Mesodermal cell (in vitro differentiated cells): ENCODE data around the gene PCMTD2.

ENCODE experiments used
- H3K27ac ChIP-seq: 2 replicates; pipeline ENCODE4 v1.7.0; 2013; ENCODE audit warnings: mild to moderate bottlenecking, low read depth, low read length, moderate library complexity; ENCODE audit not compliant: severe bottlenecking
- H3K36me3 ChIP-seq: 2 replicates; pipeline ENCODE4 v1.7.1; 2013; ENCODE audit warnings: mild to moderate bottlenecking, low read length, moderate library complexity; ENCODE audit not compliant: control insufficient read depth, insufficient read depth
- H3K4me1 ChIP-seq: one replicate; pipeline ENCODE4 v1.7.1; 2013; ENCODE audit warnings: mild to moderate bottlenecking, low read length; ENCODE audit not compliant: insufficient read depth, control insufficient read depth, poor library complexity, severe bottlenecking
- H3K4me3 ChIP-seq: 2 replicates; pipeline ENCODE4 v1.7.0; 2013; ENCODE audit warnings: low read length, control low read depth, mild to moderate bottlenecking; ENCODE audit not compliant: insufficient read depth, poor library complexity, severe bottlenecking; ENCODE audit errors: extremely low read depth
- H3K9me3 ChIP-seq: 2 replicates; pipeline ENCODE4 v1.7.1; 2013; ENCODE audit warnings: mild to moderate bottlenecking, low read length, moderate library complexity; ENCODE audit not compliant: control insufficient read depth
- WGBS, 2 experiments: methylation state at CpG; one replicate each; pipeline ENCODE4 v1.1.5; 2013; ENCODE audit warnings: missing lambda C conversion rate in 2 of 2; ENCODE audit not compliant: insufficient coverage in 2 of 2; 5-methylcytosine and 5-hydroxymethylcytosine counted together

The PCMTD2 gene

DNA sequence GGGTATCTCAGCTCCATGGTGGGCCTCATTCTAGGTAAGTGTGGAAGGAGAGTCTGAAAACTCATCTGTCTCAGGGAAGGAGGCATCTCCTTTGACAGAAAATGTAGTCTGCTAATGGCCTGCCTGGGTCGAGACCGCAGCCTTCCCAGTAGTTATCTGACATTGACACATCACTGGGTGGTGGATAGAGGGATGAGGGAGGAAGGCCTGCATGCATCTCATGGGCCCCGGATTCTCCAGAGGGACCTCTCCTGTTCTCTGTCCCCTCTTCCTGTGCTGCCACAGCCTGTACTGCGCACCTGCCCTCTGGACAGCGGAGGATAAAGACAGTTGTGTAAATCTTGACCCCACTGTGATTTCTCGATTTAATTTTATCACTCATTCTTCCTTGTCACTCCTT, 4.7 kb downstream of the PCMTD2 start:
- peaks cover 29% of the 10 kb centered on the region for H3K36me3 ChIP-seq
- H3K4me1 ChIP-seq: peaks cover 4% of the 10 kb centered on the region
- no peak overlapping the region for H3K4me3 ChIP-seq
- H3K9me3 ChIP-seq: no peaks in the 10 kb centered on the region
- peak overlapping the region; percentile 23 for H3K27ac ChIP-seq
- 96 to 98% methylated on average over 4 of the region's 6 CpGs for WGBS, 2 experiments

DNA sequence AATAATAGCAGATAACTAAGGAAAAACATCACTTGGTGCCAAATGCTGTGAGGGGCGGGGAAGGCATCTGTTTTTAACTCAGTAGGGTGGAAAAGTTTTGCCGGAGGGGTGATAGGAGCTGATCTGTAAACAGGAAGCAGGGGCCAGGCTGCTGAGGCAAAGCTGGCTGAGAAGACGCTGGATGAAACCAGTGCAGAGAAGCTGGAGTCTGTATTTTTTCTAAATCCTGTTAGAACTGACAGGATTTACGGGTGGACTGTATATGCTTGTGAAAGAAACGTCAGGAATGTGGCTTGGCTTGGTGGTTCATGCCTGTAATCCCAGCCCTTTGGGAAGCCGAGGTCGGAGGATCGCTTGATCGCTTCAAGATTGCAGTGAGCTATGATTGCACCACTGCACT, 5.6 kb downstream of the PCMTD2 start:
- 69 to 74% methylated on average over 9 of the region's 9 CpGs for whole genome bisulfite sequencing, 2 experiments
- Histone ChIP-seq H3K4me3 (no peak overlapping the region), H3K4me1 (peaks cover 4% of the 10 kb centered on the region), H3K9me3 (no peaks in the 10 kb centered on the region), H3K36me3 (peaks cover 34% of the 10 kb centered on the region), H3K27ac (peak overlapping the region; percentile 81)

DNA sequence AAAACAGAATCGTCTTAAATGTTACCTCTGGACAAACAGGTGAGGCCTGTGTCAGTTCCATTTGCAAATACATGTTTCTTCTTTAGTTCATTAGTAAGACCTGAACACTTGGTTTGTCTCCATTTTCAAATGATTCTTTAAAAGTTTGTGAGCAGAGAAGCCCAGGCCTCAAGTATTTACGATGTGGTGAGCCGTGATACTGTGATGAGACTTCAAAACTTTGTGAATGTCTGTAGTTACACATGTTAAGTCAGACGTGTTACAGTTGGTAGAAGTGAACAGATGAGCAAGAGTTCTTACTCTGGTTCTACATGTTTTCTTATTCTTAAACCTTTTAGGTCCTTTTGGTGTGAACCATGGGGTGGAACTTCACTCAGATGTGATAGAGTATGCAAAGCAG, 8.5 kb downstream of the PCMTD2 start:
- Histone ChIP-seq H3K4me3 (no peak overlapping the region), H3K9me3 (no peaks in the 10 kb centered on the region), H3K36me3 (peaks cover 55% of the 10 kb centered on the region), H3K27ac (no peak overlapping the region), H3K4me1 (peaks cover 4% of the 10 kb centered on the region)
- 100% methylated on average over 1 to 2 of the region's 4 CpGs for WGBS, 2 experiments

DNA sequence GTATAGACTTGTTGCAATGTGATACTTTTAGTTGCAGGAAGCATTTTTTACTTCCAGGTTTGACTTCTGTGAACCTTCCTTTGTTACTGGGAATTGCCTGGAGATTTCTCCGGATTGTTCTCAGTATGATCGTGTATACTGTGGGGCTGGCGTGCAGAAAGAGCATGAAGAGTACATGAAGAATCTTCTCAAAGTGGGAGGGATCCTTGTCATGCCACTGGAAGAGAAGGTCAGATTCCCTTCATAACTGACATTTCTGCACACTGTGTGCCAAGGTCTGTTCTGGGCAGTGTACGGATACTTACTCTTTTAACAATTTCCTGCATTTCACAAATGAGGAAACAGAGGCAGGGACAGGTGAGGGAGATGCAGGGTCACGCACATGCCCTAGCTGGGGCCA, 9.7 kb downstream of the PCMTD2 start:
- 90 to 91% methylated on average over 2 to 4 of the region's 5 CpGs for WGBS, 2 experiments
- H3K9me3 ChIP-seq: no peaks in the 10 kb centered on the region
- no peak overlapping the region for H3K4me3 ChIP-seq
- no peak overlapping the region for H3K27ac ChIP-seq
- peaks cover 56% of the 10 kb centered on the region for H3K36me3 ChIP-seq
- H3K4me1 ChIP-seq: peaks cover 4% of the 10 kb centered on the region

DNA sequence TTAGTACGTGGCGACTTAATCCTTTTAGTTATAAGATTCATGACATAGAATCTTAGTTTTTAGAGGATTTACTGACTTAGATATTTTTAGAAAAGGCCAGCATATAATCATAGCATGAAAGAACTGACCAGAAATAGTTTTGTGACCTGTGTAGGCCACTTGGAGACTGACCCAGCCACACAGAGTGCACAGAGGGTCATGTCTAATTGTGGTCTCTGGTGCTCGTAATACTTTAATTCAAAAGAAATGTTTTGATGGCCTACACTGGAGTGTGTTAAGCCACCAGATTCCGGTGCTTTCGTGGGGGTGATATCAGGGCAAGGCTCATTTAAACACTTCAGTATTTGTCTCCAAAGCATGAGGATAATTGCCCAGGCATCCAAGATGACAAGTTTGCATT, 11.4 kb downstream of the PCMTD2 start:
- no peak overlapping the region for H3K27ac ChIP-seq
- 84 to 90% methylated on average over 2 to 3 of the region's 5 CpGs for WGBS, 2 experiments

DNA sequence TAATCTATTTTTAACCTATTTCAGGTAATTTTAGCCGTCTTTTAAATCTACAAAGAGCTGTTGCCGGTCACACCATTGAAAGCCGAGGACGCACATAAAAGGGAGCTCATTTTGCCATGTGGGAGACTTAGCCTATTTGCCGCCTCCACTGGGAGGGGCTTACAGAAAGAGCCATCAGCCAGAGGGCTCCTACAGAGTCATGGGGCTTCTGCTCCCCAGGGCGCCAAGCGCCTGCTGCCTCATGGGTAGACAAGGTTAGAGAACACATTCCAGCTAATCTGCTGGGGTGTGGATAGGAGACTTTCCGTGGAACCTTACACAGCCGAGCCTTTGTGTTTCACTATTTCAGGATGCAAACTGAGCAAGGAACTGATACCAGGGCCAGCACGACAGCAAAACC, 12.6 kb downstream of the PCMTD2 start:
- WGBS, 2 experiments: 75 to 85% methylated on average over 8 of the region's 10 CpGs
- peaks cover 45% of the 10 kb centered on the region for H3K36me3 ChIP-seq

More for the DNA sequence above, 11.4 kb downstream of the PCMTD2 start:
- Histone ChIP-seq H3K36me3 (peaks cover 51% of the 10 kb centered on the region), H3K9me3 (no peaks in the 10 kb centered on the region), H3K4me1 (no peaks in the 10 kb centered on the region), H3K4me3 (no peak overlapping the region)

DNA sequence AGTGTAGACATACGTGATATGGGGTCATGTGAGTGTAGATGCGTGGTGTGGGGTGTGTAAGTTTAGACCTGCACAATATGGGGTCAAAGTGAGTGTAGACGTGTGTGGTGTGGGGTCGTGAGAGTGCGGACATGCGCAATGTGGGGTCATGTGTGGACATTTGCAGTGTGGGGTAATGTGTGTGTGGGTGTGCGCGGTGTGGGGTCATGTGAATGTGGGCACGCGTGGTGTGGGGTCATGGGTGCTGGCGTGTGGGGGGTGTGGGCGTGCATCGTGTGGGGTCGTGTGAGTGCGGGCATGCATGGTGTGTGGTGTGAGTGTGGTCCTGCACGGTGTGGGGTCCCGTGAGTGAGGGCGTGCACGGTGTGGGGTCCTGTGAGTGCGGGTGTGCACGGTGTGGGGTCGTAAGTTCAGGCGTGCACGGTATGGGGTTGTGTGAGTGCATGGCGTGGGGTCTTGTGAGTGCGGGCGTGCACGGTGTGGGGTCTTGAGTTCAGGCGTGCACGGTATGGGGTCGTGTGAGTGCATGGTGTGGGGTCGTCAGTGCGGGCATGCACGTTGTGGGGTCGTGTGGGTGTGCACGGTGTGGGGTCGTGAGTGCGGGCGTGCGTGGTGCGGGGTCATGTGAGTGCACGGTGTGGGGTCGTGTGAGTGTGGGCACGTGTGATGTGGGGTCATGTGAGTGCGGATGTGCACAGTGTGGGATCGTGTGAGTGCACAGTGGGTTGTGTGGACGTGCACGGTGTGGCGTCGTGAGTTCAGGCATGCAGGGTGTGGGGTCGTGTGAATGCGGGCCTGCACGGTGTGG, 14.3 kb downstream of the PCMTD2 start:
- no peaks in the 10 kb centered on the region for H3K4me1 ChIP-seq
- 96 to 99% methylated on average over 34 to 53 of the region's 53 CpGs for WGBS, 2 experiments
- peaks cover 48% of the 10 kb centered on the region for H3K36me3 ChIP-seq
- H3K27ac ChIP-seq: no peak overlapping the region
- H3K4me3 ChIP-seq: no peak overlapping the region
- no peaks in the 10 kb centered on the region for H3K9me3 ChIP-seq

More for the DNA sequence above, 12.6 kb downstream of the PCMTD2 start:
- no peak overlapping the region for H3K4me3 ChIP-seq
- no peak overlapping the region for H3K27ac ChIP-seq
- H3K9me3 ChIP-seq: no peaks in the 10 kb centered on the region
- H3K4me1 ChIP-seq: no peaks in the 10 kb centered on the region

DNA sequence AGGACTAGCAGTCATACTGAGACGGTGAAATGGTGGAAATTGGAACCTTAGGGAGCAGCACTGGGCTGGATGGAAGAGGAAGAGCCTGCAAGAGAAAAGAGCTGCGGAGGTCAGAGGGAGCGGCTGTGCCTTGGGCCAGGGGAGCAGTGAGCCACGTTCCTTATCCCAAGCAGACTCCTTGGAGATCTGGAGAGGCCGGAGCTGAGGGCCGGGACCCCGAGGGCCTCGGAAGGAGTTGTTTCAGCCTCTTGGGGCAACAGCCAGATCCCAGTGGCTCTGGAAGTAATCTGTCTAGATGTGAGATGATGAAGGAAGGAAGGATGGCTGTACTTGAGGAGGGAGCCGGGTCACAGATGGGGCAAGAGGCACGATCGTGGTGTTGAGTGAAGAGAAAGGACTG, 16.1 kb downstream of the PCMTD2 start:
- 88 to 93% methylated on average over 9 to 10 of the region's 11 CpGs for WGBS, 2 experiments
- Histone ChIP-seq H3K4me3 (no peak overlapping the region), H3K4me1 (no peaks in the 10 kb centered on the region), H3K36me3 (peaks cover 39% of the 10 kb centered on the region), H3K9me3 (no peaks in the 10 kb centered on the region), H3K27ac (no peak overlapping the region)

DNA sequence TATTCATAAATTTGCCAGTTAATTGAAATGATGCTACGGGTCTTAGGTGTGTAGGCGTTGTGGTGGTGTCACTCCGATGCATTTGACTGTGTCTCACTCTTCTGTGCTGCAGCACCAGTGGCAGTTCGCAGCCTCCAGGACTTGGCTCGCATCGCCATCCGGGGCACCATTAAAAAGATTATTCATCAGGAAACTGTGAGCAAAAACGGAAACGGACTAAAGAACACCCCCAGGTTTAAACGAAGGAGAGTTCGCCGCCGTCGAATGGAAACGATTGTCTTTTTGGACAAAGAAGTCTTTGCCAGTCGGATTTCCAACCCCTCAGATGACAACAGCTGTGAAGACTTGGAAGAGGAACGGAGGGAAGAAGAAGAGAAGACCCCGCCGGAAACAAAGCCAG, 17.6 kb downstream of the PCMTD2 start:
- Histone ChIP-seq H3K9me3 (no peaks in the 10 kb centered on the region), H3K27ac (no peak overlapping the region), H3K4me1 (no peaks in the 10 kb centered on the region), H3K4me3 (no peak overlapping the region), H3K36me3 (peaks cover 27% of the 10 kb centered on the region)
- 94% methylated on average over 16 to 17 of the region's 19 CpGs for WGBS, 2 experiments

DNA sequence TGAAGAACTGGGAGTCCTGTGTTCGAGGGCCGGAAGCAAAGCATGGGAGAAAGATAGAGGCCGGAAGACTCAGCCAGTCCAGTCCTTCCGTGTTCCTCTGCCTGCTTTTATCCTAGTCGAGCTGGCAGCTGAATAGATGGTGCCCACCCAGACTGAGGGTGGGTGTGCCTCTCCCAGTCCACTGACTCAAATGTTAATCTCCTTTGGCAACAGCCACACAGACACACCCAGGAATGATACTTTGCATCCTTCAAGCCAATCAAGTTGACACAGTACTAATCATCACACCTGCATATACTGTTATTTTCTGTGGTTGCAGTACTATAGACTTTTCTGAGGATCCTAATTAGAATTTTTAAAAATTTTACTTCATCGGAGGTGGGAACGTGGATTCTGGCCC, 21.3 kb downstream of the PCMTD2 start:
- WGBS, 2 experiments: 92 to 97% methylated on average over 5 to 6 of the region's 7 CpGs
- Histone ChIP-seq H3K4me1 (no peaks in the 10 kb centered on the region), H3K36me3 (peaks cover 17% of the 10 kb centered on the region), H3K9me3 (no peaks in the 10 kb centered on the region), H3K27ac (no peak overlapping the region), H3K4me3 (no peak overlapping the region)

DNA sequence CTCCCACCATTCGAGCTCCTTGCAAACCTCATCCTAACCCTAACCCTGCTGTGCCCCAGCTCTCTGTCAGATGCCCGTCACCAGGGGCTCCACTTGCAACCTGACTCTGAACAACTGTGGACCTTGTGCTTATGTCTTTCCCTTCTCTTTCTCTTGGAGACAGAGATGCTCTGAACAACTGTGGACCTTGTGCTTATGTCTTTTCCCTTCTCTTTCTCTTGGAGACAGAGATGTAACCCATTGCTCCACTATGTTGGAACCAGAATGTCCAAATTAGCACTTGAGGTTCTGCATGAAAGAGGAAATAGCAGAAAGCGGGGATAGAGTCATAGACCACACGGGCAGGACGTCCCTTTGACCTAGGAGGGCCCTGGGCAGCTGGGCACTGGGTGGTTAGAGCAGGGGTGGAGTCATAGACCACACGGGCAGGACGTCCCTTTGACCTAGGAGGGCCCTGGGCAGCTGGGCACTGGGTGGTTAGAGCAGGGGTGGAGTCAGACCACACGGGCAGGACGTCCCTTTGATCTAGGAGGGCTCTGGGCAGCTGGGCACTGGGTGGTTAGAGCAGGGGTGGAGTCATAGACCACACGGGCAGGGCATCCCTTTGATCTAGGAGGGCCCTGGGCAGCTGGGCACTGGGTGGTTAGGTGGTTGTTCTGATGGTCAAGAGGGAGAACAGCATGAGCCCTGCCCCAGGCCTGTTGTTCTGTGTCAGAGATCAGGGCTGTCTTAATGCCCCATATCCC, 22.2 kb downstream of the PCMTD2 start:
- H3K4me3 ChIP-seq: no peak overlapping the region
- H3K4me1 ChIP-seq: no peaks in the 10 kb centered on the region
- no peaks in the 10 kb centered on the region for H3K9me3 ChIP-seq
- 90 to 94% methylated on average over 9 to 10 of the region's 10 CpGs for WGBS, 2 experiments
- H3K27ac ChIP-seq: no peak overlapping the region
- peaks cover 14% of the 10 kb centered on the region for H3K36me3 ChIP-seq
